Measurements from ENCODE around the gene PTTG2.
"Not testable (repeated sequence)": the region's sequence is repeated elsewhere in the genome, so short reads cannot be mapped to it uniquely, and the experiment has no call there.

Gene PTTG2

DNA sequence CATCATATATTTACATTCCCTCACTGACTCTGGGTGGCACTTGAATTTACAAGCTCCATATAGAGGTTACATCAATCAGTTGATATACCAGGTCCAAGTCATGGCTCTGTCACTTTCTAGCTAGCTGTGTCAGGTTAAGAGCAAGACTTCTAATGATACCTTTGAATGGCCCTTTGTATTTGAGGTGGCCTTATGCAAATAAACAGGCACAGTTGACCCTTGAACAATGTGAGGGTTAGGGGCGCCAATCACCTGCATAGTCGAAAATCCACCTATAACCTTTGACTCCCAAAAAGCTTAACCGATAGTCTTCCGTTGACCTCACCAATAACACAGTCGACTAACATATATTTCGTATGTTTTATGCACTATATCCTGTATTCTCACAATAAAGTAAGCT is 1.3 kb upstream of the PTTG2 start:
- DNase-seq, result no peak

DNA sequence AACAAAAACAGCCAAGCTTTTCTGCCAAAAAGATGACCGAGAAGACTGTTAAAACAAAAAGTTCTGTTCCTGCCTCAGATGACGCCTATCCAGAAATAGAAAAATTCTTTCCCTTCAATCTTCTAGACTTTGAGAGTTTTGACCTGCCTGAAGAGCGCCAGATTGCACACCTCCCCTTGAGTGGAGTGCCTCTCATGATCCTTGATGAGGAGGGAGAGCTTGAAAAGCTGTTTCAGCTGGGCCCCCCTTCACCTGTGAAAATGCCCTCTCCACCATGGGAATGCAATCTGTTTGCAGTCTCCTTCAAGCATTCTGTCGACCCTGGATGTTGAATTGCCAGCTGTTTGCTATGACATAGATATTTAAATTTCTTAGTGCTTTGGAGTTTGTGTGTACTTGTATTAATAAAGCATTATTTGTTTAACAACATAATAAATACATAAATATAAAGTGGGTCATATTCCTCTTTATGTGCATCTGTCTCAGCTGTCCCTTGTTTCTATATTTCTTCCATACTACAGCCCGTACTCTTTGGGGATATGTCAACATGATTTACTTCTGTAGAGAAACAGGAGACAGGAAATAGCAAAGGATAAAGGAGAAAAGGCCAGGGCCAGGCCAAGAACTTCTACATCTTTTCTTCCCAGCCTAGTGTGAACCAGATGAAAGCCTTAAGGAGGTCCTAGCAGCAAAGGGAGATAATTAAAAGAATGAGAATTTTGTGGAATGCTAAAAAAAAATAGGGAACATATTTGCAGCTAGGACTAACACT is 667 bp downstream of the PTTG2 start:
- DNase-seq, result no peak

DNA sequence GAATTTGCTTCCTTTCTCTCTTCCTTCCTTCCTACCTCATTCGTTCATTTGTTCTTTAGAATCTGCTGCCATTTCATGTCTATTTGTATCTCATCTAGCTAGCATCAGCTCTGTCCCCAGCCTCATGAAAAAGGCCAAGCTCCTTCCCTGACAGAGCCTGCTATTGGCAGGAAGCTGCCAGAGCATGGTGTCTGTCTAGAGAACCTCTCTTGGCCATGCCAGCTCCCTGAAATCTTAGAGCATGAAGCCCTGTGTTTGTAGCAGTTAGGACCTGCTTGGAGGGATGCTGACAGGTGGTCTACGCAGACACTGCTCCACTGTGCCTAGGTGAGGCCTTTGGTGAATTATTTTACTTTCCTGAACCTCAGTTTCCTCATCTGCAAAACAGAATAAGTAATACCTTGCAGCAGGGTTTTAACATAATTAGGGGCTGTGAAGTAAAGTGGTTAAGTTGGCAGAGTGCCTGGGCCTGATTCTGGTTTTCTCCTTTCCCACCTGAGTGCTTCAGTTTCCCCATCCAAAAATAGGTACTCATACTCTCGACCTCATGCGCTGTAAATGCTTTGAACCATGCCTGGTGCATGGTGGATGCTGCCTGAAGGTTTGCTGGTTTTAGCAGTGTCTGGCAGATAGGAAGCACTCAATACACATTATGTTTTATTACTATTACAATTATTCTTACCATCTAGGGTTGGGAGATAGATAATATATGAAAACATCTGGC is 4.7 kb downstream of the PTTG2 start:
- DNase-seq, result no peak

DNA sequence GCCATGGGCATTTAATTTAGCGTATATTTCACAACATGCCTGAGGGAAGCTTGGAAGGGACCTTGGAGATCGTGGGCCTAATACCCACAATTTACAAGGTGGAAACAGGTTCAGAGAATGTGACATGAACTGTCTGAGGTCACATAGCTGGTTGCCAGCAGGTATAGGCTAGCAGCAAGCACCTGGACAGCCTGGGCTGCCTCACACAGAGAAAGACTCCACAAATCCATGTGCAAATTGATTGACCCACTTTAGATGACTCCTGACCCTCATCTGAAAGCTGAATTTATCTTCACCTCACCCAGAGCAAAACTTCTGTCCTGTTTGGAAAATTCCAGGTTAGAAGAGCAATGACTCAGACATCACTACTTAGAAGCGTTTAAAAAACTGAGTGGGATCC is 5.8 kb downstream of the PTTG2 start:
- DNase-seq, result no peak

DNA sequence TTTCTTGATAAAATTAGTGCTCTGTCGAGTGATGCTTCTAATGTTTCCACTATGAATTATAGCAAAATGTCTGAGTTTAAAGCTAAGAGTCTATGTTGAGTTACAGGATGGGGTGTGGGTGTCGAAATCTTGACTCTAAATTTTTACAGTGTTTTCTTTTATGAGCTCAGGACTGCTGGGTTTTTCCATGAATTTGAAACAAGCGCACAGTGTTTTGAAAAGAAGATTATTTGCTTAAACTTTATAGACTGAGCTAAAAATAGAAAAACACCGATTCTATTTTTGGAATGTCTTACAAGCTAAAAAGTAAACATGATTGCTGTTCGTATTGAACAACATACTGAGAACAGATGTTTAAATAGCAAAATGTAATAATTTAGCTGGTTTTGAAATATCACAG is 7.5 kb downstream of the PTTG2 start:
- DNase-seq, result no peak

DNA sequence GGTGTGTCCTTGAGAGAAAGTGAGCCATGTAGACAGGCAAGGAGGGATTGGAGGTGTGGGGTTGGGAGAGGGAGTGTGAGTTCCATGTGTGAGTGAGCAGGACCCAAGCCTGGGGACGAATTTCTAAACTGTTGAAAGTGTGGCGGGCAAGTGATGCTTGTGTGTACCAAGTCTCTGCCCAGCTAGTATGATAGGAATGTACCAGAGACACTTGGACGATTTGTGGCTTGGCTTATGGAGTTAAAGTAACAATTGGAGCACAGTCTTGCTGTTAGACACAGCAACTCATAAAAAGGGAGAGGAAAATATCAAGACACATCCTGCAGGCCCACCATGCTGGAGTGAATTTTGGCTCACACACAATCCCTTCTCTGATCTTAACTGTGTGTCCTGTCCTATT is 8.5 kb downstream of the PTTG2 start:
- no peak for DNase-seq

DNA sequence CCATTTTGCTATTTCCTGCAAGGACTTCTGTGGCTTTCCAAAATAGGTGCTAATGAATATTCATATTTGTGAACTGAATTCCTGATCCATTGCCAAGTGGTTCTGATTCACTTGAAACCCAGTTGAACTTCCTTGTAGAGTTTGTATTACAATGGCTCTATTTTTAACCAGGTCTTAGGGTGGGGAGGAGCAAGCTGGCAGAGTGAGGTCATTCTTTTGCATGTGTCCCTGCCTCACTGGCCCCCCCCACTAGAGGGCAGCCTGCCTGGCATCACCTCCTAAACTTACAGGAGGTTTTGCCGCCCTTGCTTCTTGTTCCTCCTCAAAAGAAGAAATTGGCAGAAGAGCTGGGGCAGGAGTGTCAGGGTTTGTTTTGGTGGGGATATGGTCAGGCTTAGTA is 10.5 kb downstream of the PTTG2 start:
- DNase-seq, result no peak

DNA sequence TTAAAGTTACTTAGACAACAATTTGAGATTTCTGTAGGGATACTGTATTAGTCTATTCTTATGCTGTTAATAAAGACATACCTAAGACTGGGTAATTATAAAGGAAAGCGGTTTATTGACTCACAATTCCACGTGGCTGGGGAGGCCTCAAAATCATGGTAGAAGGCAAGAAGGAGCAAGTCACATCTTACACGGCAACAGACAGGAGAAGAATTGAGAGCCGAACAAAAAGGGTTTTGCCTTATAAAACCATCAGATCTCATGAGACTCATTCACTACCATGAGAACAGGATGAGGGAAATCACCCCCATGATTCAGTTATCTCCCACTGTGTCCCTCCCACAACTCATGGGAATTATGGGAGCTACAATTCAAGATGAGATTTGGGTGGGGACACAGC is 11.0 kb downstream of the PTTG2 start:
- DNase-seq, result no peak

DNA sequence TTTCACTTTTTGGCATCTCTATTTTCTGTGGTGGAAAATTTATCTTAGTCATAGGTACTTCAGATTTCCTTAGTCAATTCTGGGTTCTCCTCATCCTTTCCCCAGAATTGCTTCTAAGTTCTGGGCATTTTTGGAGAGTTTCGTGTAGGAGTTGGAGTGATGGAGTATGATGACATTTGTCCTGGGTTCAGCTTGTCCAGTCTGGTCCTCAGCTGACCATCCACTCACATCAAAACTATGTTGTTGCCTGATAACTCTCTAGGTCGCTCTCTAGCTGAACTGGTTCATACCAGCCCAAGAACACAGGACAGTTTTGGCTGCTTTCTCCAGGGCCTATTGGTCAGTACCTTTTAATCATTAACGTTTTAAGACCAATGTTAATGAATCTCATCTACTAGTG is 13.2 kb downstream of the PTTG2 start:
- DNase-seq, result no peak

DNA sequence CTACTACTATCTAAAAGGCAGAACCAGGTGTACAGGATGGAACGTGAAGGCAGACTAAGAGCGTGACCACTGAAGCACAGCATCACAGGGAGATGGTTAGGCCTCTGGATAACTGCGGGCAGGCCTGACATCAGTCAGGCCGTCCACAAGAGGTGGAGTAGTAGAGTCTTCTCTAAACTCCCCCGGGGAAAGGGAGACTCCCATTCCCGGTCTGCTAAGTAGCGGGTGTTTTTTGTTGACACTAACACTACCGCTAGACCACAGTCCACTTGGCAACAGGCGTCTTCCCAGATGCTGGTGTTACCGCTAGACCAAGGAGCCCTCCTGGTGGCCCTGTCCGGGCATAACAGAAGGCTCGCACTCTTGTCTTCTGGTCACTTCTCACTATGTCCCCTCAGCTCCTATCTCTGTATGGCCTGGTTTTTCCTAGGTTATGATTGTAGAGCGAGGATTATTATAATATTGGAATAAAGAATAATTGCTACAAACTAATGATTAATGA is 15.2 kb downstream of the PTTG2 start:
- not testable (repeated sequence) for DNase-seq

DNA sequence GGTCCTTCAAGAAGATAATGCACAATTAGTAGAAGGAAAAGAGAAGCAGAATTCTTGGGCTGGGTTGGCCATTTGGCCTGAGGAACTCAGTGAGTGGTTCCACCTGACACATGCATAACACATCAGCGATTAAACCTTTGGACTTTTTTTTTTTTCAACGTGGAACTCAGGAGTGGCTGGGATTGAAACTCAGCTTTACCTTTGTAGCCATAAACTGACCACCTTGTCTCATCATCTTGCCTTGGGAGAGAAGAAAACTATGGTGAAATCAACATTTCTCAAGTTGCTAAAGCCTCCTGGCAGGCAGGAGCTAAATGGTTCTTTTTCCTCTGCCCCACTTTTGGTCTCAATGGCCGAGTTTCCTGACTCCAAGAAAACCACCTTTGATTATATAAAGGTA is 16.3 kb downstream of the PTTG2 start:
- DNase-seq, result no peak

DNA sequence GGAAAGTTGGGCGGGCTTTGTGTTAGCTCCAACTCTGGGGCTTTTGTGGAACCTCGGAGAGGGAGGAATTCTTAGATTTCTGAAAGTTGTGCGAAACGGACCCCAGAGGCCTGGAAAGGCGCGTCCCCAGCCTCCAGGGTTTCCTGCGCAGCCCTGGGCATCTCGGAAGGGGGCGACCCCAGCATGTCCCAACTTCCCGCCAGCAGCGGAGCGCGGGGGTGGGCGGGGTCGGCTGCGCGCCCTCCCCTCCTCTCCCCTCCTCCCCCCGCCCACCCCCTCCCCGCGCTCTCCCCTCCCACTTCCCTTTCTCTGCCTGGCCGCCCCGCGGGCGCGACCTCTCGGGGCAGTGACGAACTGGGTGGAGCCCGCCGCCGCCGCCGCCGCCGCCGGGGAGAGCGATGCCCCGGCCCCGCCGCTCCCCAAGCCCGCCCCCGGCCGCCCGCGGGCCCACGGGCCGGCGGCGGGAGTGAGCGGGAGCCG is 16.8 kb downstream of the PTTG2 start:
- peak; percentile 17 for DNase-seq

DNA sequence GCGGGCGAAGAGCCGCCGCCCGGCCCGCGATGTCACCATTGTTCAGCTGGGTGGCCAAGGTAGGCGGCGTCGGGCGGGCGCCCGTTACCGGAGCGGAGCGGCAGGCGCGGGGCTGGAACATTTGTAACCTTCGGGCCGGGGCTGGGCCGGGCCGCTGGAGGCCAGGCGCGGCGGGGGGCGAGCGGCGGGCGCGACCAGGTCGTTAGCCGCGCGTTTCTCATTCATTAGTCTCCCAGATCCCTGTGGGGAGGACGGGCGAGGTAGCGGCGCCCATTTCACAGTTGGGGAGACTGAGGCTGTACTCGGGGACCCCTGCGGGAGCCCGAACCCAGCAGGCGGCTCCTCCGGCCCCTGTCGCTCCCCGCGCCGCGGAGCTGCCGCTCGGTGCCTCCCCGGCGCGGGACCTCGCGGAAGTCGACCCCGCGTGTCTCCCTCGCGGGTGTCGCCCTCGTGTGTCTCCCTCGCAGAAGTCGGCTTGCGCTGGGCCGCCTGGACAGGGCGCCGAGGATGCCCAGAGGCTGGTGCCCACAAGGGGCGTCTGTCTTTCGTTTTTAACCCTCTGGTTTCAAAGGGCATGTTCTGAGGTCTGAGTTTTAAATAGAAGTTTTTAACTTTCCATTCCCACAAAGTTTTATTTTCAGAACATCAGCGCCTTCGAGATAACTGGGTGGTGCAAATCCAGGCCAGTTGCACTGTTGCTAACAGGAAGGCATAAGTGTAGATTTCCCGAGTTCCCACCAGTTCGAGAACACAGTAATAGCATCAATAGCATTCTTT is 17.5 kb downstream of the PTTG2 start:
- no peak for DNase-seq

DNA sequence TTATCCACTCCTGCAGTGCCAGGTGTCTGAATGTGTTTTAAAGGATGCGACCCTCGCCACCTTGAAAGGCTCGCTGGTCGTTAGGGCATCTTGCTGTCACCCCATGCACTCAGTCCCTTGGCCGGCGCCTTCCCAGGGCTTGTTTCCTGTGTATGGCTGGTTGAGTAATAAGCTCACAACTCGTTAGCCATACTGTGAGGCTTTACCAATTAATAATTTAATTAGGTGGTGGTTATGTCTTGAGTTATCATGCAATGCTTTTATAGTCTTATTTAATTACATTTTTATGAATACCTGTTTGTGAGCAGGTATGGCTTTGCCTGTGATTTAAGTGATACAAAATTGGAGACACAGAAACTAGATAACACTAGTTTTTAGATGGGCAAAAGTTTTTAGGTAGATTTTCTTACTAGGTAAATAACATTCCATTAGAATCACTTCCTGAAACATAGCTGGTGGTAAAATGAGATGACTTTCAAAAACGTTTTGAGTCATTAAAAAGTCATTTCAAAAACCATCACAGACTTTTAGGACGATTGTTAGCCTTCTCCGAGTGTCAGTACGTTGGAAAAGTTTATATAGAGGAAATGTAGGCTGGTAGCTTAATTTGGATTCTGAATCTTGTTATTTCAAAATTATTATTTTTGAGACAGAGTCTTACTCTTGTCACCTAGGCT is 18.2 kb downstream of the PTTG2 start:
- no peak for DNase-seq

DNA sequence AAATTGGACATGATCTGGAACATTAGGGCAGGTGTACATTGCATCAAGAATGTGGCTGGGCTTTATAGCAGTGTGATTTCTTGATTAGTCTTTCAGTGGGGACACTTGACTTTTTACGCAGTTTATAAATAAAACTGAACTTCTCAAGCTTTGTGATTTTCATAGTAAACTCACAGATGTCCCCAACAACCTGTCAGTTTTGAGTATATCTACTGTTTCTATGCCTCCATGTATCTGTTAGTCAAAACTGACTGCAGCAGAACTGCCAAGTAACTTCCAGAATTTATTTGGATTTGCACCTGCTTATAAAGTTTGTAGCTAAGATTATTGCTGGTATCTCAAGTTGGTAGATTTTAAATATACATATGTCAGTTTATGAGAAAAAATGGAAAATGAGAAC is 20.0 kb downstream of the PTTG2 start:
- DNase-seq, result no peak

DNA sequence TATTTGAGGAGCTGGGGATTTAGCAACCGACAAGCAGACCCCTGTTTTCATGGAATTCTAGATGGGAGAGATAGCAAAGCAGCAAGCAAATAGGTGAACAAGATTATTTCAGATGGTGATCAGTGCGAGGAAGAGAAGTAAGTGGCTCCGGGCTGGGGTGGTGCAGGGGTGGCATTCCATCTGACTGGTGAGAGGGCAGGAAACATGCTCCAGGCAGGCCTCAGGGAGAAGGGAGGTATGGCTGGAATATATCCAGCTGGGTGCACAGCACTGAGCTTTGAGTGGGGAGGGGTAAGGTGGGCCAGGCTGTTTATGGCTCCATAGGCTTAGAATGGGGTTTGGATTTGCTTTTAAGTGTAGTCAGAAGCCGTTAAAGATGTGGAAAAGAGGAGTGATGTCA is 21.2 kb downstream of the PTTG2 start:
- no peak for DNase-seq

DNA sequence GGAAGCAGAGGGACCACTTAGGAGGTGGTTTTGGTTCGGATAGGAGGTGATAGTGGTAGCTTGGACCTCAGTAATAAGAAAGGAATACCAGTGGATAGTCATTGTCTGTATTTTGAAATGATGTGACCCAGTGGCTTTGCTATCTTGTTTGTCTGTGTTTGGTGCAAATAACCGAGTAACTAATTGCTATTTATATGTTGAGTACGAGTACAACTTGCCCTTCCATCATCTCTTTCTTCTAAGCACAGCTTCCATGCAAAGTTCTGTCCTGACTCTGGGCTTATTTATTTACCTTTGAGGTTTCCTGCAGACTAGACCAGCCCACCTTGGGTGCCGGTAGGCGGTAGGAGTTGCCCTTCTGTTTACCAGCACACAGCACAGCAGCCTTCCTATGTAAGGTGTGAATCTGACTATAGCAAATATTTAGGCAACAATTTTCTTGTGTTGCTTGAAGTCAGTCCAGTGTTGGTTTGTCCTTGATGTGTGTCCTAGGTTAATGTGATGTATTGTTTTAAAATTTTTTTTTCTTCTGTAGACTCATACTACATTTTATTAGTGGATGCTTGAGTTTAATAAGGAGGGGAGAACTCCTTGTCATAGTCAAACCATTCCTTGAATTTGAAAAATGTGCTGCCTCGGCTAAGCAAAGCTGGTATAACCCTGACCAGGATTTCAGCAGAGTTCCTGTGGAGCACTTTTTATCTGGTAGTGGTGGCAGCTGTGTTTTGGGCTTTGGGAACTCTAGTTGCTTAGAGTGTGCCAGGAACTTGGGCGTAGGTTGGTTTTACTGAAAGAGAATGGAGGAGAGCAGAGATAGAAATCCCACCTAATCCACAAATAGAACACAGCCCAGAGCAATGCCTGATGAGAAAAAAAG is 21.9 kb downstream of the PTTG2 start:
- DNase-seq, result no peak

DNA sequence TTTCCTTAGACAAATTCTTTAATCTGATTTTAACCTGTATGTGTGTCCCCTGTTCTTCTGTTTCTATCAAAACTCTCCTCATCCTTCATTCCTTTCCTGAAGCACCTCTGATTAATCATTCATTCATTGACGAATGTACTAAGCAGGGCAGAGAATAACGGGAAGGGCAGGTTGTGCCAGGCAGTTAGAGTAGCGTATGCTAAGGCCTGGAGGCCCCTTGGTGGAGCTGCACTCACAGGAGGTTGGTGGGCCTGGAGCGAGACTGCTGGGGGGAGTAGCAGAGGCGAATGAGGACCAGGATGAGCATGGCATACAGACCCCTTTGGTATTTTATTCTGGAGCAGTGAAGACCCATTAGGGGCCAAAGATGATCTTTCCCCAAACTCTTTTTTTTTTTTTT is 22.5 kb downstream of the PTTG2 start:
- DNase-seq, result no peak

DNA sequence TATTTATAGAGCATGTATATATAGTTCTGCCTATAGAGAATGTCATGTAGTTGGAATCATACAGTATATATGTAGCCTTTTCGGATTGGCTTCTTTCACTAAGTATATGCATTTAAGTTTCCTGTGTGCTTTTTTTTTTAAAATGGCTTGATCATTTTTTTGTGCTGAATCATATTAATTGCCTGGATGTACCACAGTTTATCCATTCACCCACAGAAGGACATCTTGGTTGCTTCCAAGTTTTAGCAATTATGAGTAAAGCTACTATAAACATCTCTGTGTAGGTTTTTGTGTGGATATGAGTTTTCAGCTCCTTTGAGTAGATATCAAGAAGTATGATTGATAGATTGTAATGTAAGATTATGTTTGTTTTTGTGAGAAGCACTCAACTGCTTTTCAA is 23.8 kb downstream of the PTTG2 start:
- no peak for DNase-seq

DNA sequence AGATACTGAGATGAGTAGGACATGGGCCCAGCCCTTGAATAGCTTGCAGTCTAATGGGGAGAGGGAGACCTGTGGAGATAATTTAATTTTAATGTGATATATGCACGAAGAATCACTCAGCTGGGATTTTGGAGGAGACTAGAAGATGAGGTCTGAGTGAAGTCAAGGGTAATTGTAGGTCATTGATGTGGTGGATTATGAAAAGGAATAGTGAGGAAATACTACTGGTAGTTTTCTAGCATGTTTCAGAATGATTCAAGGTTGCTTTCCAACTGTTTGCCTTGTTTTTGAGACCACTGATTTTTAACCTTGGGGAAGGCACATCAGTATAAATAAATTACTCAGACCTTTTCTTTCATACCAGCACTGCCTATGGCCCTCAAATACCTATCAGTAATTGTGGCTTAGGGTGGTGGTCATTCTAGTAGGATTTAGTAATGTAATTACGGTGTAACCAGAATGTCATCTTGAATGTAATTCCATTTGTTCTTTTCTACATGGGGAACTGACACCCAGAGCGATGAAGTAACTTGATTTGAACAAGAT is 25.6 kb downstream of the PTTG2 start:
- DNase-seq, result no peak

DNA sequence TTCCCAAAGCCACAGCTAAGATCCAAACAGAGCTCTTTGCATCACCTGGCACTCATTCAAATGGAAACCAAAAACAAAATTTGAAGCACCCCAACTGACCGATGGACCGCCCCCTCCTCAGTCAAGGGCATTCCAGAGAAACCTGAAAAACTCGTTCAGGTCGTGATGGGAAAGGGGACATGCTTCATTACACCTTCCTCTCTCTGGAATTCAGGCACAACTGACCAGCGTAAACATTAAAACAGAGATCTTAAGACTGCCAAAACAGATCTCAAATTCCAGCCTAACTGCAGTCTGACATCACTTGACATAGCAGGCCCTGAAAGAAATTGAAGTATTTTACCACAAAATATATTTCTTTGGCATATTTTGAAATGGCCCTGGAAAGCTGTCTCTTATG is 28.5 kb downstream of the PTTG2 start:
- no peak for DNase-seq

Data from NCI-H1694 (cell line).